Stimulated activated CD8-positive, alpha-beta memory T cell treated with anti-CD3 and anti-CD28 coated beads, Interleukin-15, amount 100 ng/mL, for 1 hour (primary cell): ENCODE data around the gene OR11A1.
"Not testable (repeated sequence)": the region's sequence is repeated elsewhere in the genome, so short reads cannot be mapped to it uniquely, and the experiment has no call there.

Experiments
- DNase-seq: peaks from one replicate; pipeline ENCODE4 v3.0.0-alpha.2; 2020; ENCODE audit warnings: low read depth

Gene OR11A1

GRCh38 chr6:29478740-29479139 lies 21.9 kb upstream of the OR11A1 start:
- DNase-seq: no peak

GRCh38 chr6:29477923-29478450 lies 21.1 kb upstream of the OR11A1 start:
- no peak for DNase-seq

GRCh38 chr6:29474996-29475395 lies 18.1 kb upstream of the OR11A1 start:
- DNase-seq: no peak

- no peak for DNase-seq
These were observed 9.4 kb upstream of the OR11A1 start for GRCh38 chr6:29466241-29466640.

GRCh38 chr6:29465801-29466200 lies 8.9 kb upstream of the OR11A1 start:
- no peak for DNase-seq

- DNase-seq: no peak
These were observed 8.4 kb upstream of the OR11A1 start for GRCh38 chr6:29465279-29465678.

- no peak for DNase-seq
These were observed 5.2 kb upstream of the OR11A1 start for GRCh38 chr6:29462022-29462421.

GRCh38 chr6:29461021-29461814 lies 4.3 kb upstream of the OR11A1 start:
- no peak for DNase-seq

- no peak for DNase-seq
These were observed 5.2 kb downstream of the OR11A1 start for GRCh38 chr6:29451471-29452193.

GRCh38 chr6:29447670-29448069 lies 9.2 kb downstream of the OR11A1 start:
- DNase-seq: no peak

- not testable (repeated sequence) for DNase-seq
These were observed 12.8 kb downstream of the OR11A1 start for GRCh38 chr6:29444031-29444430.

- no peak for DNase-seq
These were observed 14.2 kb downstream of the OR11A1 start for GRCh38 chr6:29442719-29443118.

GRCh38 chr6:29439006-29439405 lies 17.9 kb downstream of the OR11A1 start, which contains the start of gene OR10C1:
Gene OR10C1, plus strand, starts transcription at chr6:29439306. Its CDS starts 710 bp downstream, at chr6:29440016.
- DNase-seq: no peak

- not testable (repeated sequence) for DNase-seq
These were observed 20.1 kb downstream of the OR11A1 start for GRCh38 chr6:29436730-29437129.

- DNase-seq: no peak
These were observed 30.2 kb downstream of the OR11A1 start for GRCh38 chr6:29426654-29427053.

- DNase-seq: no peak
These were observed 31.8 kb downstream of the OR11A1 start for GRCh38 chr6:29425075-29425474.

- no peak for DNase-seq
These were observed 32.3 kb downstream of the OR11A1 start for GRCh38 chr6:29424575-29424974.

GRCh38 chr6:29424168-29424567 lies 32.7 kb downstream of the OR11A1 start:
- DNase-seq: no peak

GRCh38 chr6:29419516-29419915 lies 37.4 kb downstream of the OR11A1 start:
- DNase-seq: no peak

GRCh38 chr6:29414588-29414987 lies 42.3 kb downstream of the OR11A1 start, which contains the start of gene OR12D1:
Gene OR12D1, plus strand, starts transcription at chr6:29414928.
- no peak for DNase-seq

- no peak for DNase-seq
These were observed 53.1 kb downstream of the OR11A1 start for GRCh38 chr6:29403801-29404200.

GRCh38 chr6:29399525-29399924 lies 57.3 kb downstream of the OR11A1 start:
- no peak for DNase-seq

- no peak for DNase-seq
These were observed 61.5 kb downstream of the OR11A1 start, which contains the start of gene OR12D2 for GRCh38 chr6:29395331-29395730. Gene OR12D2, plus strand, starts transcription at chr6:29395631. Its CDS starts 1,069 bp downstream, at chr6:29396700.
